DMS 273 (cell line): ENCODE data around the gene CMTM2.
A peak's percentile ranks its signal among the peaks of the same experiment; 100 is the strongest.
"Not testable (repeated sequence)": the region's sequence is repeated elsewhere in the genome, so short reads cannot be mapped to it uniquely, and the experiment has no call there.

Experiments used
- DNase-seq: peaks from one replicate; lab custom pipeline; 2025; ENCODE audit not compliant: unreplicated experiment; lab: John Stamatoyannopoulos, UW

Gene CMTM2

DNA sequence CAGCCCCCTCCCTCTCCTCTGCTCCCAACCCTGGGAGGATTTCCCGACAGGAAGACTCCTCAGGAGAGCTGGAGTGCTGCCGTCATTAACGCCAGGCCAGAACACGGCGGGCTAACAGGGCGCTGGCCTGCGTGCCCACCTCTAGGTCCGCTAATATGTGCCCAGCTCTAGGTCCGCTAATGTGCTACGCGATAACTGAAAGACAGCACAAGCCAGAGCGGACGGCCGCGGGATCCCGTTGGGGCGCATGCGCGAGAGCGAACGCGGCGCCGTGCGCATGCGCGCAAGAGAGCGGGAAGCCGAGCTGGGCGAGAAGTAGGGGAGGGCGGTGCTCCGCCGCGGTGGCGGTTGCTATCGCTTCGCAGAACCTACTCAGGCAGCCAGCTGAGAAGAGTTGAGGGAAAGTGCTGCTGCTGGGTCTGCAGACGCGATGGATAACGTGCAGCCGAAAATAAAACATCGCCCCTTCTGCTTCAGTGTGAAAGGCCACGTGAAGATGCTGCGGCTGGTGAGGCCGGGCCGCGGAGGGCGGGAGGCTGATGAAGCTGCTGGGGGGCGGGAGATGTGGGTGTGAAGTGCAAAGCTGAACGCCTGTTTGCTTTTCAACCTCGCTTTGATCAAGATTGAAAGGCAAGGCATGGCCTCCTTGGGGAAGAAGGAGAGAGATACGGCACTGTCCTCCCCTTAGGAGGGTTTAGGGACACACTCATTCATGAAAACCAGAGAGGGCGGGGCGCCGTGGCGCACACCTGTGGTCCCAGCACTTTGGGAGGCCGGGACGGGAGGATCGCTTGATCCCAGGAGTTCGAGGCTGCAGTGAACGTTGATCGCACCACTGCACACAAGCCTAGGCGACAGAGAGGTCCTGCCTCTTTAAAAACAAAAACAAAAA is 26.7 kb upstream of the CMTM2 start, which contains the start of gene CKLF:
Gene CKLF (plus strand): TSS at position 291 of the 892 bp plus-strand sequence. CDS start 140 bp downstream, at position 431.
- peak; percentile 94 for DNase-seq

DNA sequence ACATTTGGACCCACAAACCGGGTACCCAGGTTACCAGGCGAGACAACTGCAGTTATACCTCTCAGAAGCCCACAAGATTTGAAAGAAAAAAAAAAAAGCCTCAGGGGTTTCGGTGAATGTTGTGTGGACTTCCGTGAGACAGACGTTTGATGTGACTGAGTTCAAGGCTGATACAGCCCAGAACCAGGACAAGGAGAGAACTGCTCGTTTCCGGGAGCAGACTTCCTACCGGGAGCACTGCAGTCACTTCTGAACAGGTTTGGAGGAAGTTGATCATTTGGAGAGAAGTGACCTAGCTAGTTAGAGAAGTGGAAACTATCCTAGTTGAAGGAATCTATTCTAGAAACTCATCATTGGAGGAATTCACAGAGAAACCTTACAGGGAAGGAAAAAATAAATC is 26.0 kb upstream of the CMTM2 start:
- DNase-seq = no peak

DNA sequence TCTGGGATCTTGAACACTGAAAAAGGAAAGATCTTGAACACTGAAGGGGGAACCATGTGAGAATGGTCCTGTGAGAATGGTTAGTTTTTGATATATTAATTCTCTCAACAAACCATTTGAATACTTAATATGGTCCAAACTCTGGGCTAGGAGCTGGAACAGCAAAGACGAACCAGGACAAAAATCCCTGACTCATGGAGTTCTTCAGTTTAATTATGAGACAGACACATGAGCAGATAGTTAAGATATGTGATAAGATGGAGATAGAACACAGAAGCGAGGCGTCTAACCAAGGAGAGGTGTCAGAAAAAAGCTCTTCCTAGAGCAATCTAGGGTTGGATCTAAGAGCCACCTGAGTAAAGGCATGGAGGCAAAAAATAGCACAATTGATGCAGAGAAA is 25.2 kb upstream of the CMTM2 start:
- DNase-seq = no peak

DNA sequence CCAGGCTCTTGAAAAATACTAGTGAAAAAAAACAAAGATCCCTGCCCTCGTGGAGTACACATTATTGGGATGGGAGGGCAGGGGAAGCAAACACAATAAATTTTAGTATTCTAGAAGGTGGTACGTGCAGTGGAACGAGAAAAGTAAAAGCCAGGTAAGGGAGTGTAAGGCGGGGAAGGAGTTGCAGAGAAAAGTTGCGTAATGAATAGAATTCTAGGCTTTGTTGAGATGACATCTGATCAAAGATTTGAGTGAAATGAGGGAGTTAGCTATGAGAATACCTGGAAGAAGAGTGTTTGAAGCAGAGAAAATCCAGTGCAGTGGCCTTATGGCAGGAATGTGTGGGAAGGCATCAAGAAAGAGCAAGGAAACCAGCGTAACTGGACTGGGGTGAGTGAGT is 24.8 kb upstream of the CMTM2 start:
- no peak for DNase-seq

DNA sequence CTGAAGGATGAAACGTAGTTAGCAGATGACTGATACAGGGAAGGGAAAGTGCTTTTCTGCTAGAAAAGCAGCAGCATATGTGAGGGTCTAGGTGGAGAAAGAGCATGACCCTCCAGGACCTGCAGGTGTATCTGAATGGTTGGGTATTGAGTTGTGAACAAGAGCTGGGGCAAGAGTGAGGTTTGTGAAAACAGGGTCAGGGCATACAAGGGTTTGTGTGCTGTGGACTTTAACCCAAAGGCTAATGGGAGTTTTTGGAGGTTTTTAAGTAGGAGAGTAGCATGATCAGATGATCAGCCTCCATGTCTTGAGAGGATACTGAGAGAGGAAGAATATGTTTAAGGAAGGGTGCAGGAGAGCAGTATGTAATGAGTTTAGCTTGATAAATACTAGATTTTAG is 19.2 kb upstream of the CMTM2 start:
- no peak for DNase-seq

- no peak for DNase-seq
These were observed 17.7 kb upstream of the CMTM2 start for GRCh38 chr16:66561381-66562080.

- no peak for DNase-seq
These were observed 16.9 kb upstream of the CMTM2 start for GRCh38 chr16:66562409-66562808.

DNA sequence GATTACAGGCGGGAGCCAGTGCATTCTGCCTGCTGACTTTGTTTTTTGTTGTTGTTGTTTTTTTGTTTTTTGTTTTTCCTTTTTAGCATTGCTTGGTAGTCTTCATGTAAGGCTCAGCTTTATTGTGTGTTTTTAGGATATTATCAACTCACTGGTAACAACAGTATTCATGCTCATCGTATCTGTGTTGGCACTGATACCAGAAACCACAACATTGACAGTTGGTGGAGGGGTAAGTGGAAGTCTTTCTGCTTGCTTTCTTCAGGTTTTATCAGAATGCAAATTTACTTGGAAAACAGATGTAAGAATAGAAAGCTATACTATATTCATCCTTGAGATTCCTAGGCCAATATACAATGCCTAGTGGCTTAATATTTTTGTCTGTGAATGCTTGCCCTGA is 16.3 kb upstream of the CMTM2 start:
- no peak for DNase-seq

DNA sequence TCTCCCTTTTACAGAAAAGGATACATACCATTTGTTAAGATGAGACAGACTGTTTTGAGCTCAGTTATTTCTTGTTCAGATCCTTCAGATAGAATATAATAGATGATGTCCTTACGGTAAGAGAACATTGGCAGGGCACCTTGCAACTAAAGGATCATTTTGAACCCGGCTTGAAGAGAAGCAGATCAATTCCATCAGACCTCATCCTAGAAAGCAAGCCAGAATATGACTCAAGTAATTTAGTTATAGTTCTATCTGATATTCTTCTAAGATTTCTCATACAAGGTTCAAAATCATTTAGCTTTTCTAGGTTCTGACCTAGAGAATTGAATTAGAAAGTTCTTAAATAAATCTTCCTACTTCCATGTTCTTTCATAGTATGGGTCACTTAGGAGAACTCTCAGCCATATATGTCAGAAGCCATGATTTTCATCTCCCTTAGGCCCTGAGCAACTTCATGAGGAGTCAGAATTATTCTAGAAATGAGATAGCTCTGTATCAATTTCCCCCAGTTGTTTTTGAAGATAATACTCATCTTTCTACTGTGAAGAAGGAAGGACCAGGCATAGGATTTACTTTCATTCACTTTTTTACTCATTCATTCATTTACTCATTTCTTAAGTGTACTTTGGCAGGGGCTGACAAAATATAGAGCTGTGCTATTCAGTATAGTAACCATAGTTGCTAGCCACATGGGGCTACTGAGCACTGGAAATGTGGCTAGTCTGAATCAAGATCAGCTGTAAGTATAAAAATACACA is 15.5 kb upstream of the CMTM2 start:
- DNase-seq = no peak

GRCh38 chr16:66566051-66566901 is 13.0 kb upstream of the CMTM2 start, which contains the start of gene CMTM1:
TSS of gene CMTM1 (plus strand) at chr16:66566439. CDS start at chr16:66566514, 75 bp downstream.
- no peak for DNase-seq

GRCh38 chr16:66567270-66567669 is 12.0 kb upstream of the CMTM2 start:
- not testable (repeated sequence) for DNase-seq

GRCh38 chr16:66568355-66568754 is 10.9 kb upstream of the CMTM2 start:
- no peak for DNase-seq

- no peak for DNase-seq
These were observed 10.1 kb upstream of the CMTM2 start for GRCh38 chr16:66569131-66569530.

GRCh38 chr16:66569827-66570405 is 9.3 kb upstream of the CMTM2 start:
- DNase-seq = no peak

DNA sequence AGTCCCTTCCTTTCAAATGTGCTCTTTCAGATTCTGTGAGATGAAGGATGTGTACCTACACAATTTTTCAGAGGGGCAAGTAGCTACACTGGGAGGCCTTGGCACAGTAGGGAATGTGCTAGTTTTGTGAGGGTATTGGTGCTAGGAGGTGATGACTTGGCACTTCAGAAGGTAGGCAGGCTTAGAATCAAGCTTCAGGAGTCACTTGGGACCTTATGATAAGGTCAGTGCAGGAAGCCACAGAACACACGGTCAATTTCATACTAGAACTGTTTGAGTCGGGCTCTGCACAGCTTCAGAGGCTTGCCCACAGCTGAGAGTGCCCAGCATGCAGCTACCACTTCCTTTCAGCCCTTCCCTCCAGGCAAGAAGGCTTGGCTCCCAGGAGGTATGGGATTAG is 6.9 kb upstream of the CMTM2 start:
- DNase-seq = no peak

GRCh38 chr16:66574081-66574480 is 5.2 kb upstream of the CMTM2 start:
- no peak for DNase-seq

DNA sequence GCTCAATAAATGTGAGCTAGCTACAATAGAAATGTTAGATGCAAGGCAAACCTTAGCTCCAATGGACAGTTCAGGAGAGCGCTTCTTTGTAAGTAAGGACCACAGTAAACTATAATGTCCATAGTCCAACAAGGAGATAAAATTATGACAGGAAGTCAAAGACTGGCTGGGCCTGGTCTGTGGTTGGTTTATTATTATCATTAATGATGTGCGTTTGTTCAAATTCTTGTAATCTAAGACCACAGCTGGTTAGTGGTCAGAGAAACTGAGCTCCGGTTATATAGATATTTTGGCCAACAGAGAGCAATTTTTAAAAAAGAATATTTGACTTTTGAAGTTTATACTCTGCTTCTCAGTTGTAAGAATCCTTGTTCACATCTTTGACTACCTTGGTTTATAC is 4.7 kb upstream of the CMTM2 start:
- DNase-seq = no peak

DNA sequence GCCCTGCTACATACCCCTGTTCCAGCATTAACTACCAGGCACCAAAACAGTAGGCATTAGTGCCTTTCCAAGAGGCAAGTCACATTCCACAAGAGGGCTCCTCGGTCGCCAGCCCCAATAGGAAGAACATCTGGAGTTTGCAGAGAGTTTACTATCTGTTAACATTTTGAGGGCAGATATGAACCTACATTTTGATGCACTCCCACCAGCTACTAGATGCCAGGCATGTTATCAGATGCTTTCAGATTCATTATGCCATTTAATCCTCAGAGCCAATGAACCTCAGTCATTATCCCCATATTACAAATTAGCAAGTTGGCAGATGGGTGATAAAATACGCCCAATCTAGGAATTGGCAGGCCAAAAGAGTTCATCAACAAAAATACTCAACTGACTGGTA is 4.2 kb upstream of the CMTM2 start:
- DNase-seq = no peak

DNA sequence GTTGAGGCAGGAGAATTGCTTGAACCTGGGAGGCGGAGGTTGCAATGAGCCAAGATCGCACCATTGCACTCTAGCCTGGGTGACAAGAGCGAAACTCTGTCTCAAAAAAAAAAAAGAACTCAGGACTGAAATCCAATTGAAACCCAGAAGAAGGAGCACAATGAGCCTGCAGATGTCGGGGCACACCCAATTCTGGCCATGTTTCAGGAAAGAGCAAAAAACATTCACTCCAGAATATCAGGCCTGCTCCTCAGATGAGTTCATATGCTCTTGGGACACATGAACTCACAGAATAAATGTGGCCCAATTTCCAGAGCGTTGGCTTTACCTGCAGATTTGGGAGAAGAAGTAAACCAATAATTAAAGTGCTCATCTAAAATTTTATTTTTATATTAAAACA is 3.0 kb upstream of the CMTM2 start:
- no peak for DNase-seq

DNA sequence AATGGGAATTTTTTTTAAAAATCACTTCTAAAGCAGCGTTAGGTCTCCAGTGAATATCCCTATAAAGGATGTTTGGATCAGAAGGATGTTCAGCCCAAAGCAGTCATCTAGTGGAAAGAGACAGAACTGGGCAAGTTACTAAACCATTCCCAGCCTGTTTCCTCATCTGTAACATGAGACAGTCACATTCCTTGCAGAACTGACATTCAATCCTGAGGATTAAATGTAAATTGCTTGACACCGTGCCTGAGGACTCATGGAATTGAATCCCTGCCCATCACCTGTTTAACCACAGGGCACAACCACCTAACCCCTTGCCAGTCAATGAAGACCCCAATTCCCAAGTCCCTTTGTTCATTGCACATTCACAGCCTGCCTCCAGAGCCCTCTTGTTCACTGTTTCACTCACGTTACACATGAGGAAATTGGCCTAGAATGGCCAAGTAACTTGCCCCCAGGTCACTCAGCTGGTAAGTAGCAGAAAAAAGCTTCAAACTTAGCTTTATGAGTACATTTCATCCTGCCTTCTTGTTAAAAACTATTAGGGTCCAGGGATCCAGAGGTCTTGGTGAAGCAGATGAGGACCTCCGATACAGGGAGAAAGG is 1.4 kb downstream of the CMTM2 start:
- DNase-seq = peak; percentile 66
